HepG2 (cell line): Measurements from ENCODE around the gene BIRC5. TPM values are rescaled to one million over a fixed set of nuclear protein-coding genes. Genes with fewer than 3 reads are reported as not detected.

Source experiments
- BRF2 ChIP-seq: sonication (generic); formaldehyde crosslinking; IDR thresholded peaks from 2 replicates; pipeline ENCODE4 v1.8.1; 2022; ENCODE audit warnings: mild to moderate bottlenecking, missing genetic modification reagents
- CCDC6 ChIP-seq: sonication (generic); formaldehyde crosslinking; IDR thresholded peaks from 2 replicates; pipeline ENCODE4 v1.8.1; 2022; ENCODE audit warnings: mild to moderate bottlenecking, missing genetic modification reagents, moderate library complexity
- MEIS2 ChIP-seq: sonication (generic); formaldehyde crosslinking; IDR thresholded peaks from 2 replicates; pipeline ENCODE4 v1.9.0; 2021; ENCODE audit warnings: mild to moderate bottlenecking, missing genetic modification reagents
- ONECUT2 ChIP-seq: sonication (generic); formaldehyde crosslinking; IDR thresholded peaks from 2 replicates; pipeline ENCODE4 v1.4.0; 2020; ENCODE audit warnings: missing genetic modification reagents
- PHB2 ChIP-seq: fragments of 450-650 bp; IDR thresholded peaks from 2 replicates; pipeline ENCODE4 v1.6.1; 2018; ENCODE audit not compliant: partially characterized antibody
- RXRB ChIP-seq: IDR thresholded peaks from 2 replicates; pipeline ENCODE4 v1.6.1; 2016; ENCODE audit warnings: borderline replicate concordance, missing genetic modification reagents, missing compliant biosample characterization
- SNAPC2 ChIP-seq: sonication (generic); formaldehyde crosslinking; IDR thresholded peaks from 2 replicates; pipeline ENCODE4 v1.8.1; 2022; ENCODE audit warnings: mild to moderate bottlenecking, missing genetic modification reagents
- ZNF160 ChIP-seq: sonication (generic); formaldehyde crosslinking; IDR thresholded peaks from 2 replicates; pipeline ENCODE4 v1.8.0; 2022; ENCODE audit warnings: mild to moderate bottlenecking, inconsistent platforms, missing genetic modification reagents
- ZNF3 ChIP-seq: IDR thresholded peaks from 2 replicates; pipeline ENCODE4 v1.7.0; 2017; ENCODE audit warnings: inconsistent platforms
- ZNF513 ChIP-seq: sonication (generic); formaldehyde crosslinking; conservative IDR thresholded peaks from 2 replicates; pipeline ENCODE4 v1.5.0; 2020; ENCODE audit warnings: missing genetic modification reagents
- ZNF530 ChIP-seq: sonication (generic); formaldehyde crosslinking; IDR thresholded peaks from 2 replicates; pipeline ENCODE4 v1.5.0; 2020; ENCODE audit warnings: low read depth, mild to moderate bottlenecking, missing genetic modification reagents
- ZNF710 ChIP-seq: sonication (generic); formaldehyde crosslinking; IDR thresholded peaks from 2 replicates; pipeline ENCODE4 v1.5.0; 2020; ENCODE audit warnings: mild to moderate bottlenecking, missing genetic modification reagents, borderline replicate concordance
- ZNF740 ChIP-seq: sonication (generic); formaldehyde crosslinking; IDR thresholded peaks from 2 replicates; pipeline ENCODE4 v1.4.0; 2020; ENCODE audit warnings: missing genetic modification reagents
- ZNF773 ChIP-seq: sonication (generic); formaldehyde crosslinking; IDR thresholded peaks from 2 replicates; pipeline ENCODE4 v1.4.0; 2020; ENCODE audit warnings: missing genetic modification reagents, borderline replicate concordance
- ZSCAN29 ChIP-seq: sonication (generic); formaldehyde crosslinking; conservative IDR thresholded peaks from 2 replicates; pipeline ENCODE4 v1.4.0; 2020; ENCODE audit warnings: mild to moderate bottlenecking, missing genetic modification reagents
- polyA plus RNA-seq, 8 experiments: library from polyadenylated mRNA; depleted of rRNA in 3 of 8; stranded (reverse) in 7 of 8; unstranded in 1 of 8; fragments of >200 nt; fragmentation: Illumina TruSeq in 4 of 8; extraction: Trizol in 4 of 8; gene quantifications; 2 replicates each; pipeline versions ENCODE4 v1.2.1 to v1.2.3, GENCODE V29; 2011 to 2016; ENCODE audit warnings: low read depth in 4 of 8, missing spikeins in 1 of 8, mixed read lengths in 1 of 8; ENCODE audit not compliant: insufficient read depth in 1 of 8
- total RNA-seq, 5 experiments: library from RNA; depleted of rRNA; stranded (reverse); fragments of >200 nt; fragmentation: Illumina TruSeq; extraction: Trizol; gene quantifications; 2 replicates each; pipeline ENCODE4 v1.2.3, GENCODE V29; 2016; ENCODE audit warnings: low read depth in 1 of 5
- TF ChIP-seq, protein P1 (sequence below): sonication (generic); formaldehyde crosslinking; IDR thresholded peaks from 2 replicates; pipeline ENCODE4 v1.5.0; 2020; ENCODE audit warnings: mild to moderate bottlenecking, missing genetic modification reagents
- TF ChIP-seq, protein P2 (sequence below): sonication (generic); formaldehyde crosslinking; IDR thresholded peaks from 2 replicates; pipeline ENCODE4 v1.8.1; 2023; ENCODE audit warnings: missing genetic modification reagents, mild to moderate bottlenecking, borderline replicate concordance
- TF ChIP-seq, protein P3 (sequence below): sonication (generic); formaldehyde crosslinking; IDR thresholded peaks from 2 replicates; pipeline ENCODE4 v1.5.1; 2020; ENCODE audit warnings: missing genetic modification reagents, mild to moderate bottlenecking, borderline replicate concordance

The BIRC5 gene
- total and polyA plus RNA-seq, 2 of the 13 experiments (the other 11 are each of a cell fraction or from before 2014, with no cell fraction given): 30.3 to 135 TPM

DNA sequence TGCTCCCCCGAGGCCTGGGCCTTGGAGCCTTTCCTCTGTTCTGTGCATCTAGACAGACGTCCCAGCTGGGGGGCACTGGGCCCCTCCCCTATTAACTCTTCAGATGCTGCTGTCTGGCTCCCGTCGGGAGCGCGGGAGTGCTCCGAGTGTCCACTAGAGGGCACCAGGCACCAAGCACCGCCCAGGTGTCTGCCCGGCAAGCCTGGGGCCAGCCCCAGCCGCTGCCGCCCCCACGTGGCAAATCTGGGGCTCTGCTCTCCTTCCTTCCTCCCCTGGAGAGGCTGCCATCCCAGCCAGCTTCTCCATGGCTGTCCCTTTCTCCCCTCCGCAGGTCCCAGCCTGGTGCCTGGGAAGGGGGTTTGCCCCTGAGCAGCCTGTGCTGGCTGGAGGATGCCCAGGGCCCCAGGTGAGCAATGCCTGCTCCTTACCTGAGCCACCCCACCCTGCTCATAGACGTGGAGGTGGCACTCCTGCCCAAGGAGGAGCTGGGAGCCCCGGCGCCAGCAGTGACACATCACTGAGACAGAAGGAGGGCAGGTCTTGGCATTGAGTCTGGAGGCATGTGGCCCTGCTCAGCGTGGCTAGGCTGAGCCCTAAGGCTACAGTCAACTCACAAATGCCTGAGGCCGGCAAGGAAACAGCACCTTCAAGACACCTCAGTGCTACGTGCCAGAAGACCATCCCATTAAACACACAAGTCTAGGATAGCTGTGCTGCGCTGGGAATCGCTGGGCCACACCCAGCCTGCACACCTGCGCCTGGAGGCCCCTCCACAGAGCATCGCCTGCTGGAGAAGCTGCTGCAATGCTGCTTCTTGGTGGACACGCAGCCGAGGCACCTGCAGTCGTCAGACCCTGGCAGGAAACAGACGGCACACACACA lies 37.1 kb downstream of the BIRC5 start (continued):
- TF ChIP-seq ZNF513 (CRISPR knock-in tag) (no peak), RXRB (CRISPR knock-in tag) (peak; percentile 65; the same call in 1 of the 2 replicates), ZNF740 (no peak), ONECUT2 (CRISPR knock-in tag) (no peak), ZNF530 (CRISPR knock-in tag) (no peak), ZNF160 (CRISPR knock-in tag) (peak; percentile 51; the same call in 1 of the 2 replicates), SNAPC2 (CRISPR knock-in tag) (no peak), ZNF3 (CRISPR knock-in tag) (peak; percentile 55; the same call in 1 of the 2 replicates), ZSCAN29 (CRISPR knock-in tag) (no peak), CCDC6 (CRISPR knock-in tag) (0 out of 2 replicates have a peak, but pooled peaks have one; percentile 55), MEIS2 (peak; percentile 73; the same call in 1 of the 2 replicates), ZNF710 (CRISPR knock-in tag) (peak; percentile 77; the same call in 1 of the 2 replicates), BRF2 (CRISPR knock-in tag) (no peak), PHB2 (no peak), ZNF773 (CRISPR knock-in tag) (no peak)
- TF ChIP-seq, protein P1, sequence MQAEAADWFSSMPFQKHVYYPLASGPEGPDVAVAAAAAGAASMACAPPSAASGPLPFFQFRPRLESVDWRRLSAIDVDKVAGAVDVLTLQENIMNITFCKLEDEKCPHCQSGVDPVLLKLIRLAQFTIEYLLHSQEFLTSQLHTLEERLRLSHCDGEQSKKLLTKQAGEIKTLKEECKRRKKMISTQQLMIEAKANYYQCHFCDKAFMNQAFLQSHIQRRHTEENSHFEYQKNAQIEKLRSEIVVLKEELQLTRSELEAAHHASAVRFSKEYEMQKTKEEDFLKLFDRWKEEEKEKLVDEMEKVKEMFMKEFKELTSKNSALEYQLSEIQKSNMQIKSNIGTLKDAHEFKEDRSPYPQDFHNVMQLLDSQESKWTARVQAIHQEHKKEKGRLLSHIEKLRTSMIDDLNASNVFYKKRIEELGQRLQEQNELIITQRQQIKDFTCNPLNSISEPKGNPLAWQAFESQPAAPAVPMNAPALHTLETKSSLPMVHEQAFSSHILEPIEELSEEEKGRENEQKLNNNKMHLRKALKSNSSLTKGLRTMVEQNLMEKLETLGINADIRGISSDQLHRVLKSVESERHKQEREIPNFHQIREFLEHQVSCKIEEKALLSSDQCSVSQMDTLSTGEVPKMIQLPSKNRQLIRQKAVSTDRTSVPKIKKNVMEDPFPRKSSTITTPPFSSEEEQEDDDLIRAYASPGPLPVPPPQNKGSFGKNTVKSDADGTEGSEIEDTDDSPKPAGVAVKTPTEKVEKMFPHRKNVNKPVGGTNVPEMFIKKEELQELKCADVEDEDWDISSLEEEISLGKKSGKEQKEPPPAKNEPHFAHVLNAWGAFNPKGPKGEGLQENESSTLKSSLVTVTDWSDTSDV (CRISPR knock-in tag): no peak
- TF ChIP-seq, protein P2, sequence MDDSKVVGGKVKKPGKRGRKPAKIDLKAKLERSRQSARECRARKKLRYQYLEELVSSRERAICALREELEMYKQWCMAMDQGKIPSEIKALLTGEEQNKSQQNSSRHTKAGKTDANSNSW (CRISPR knock-in tag): no peak
- TF ChIP-seq, protein P3, sequence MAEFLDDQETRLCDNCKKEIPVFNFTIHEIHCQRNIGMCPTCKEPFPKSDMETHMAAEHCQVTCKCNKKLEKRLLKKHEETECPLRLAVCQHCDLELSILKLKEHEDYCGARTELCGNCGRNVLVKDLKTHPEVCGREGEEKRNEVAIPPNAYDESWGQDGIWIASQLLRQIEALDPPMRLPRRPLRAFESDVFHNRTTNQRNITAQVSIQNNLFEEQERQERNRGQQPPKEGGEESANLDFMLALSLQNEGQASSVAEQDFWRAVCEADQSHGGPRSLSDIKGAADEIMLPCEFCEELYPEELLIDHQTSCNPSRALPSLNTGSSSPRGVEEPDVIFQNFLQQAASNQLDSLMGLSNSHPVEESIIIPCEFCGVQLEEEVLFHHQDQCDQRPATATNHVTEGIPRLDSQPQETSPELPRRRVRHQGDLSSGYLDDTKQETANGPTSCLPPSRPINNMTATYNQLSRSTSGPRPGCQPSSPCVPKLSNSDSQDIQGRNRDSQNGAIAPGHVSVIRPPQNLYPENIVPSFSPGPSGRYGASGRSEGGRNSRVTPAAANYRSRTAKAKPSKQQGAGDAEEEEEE (CRISPR knock-in tag): no peak
